Islet precursor cell (in vitro differentiated cells): ENCODE results near the gene DGKB.

Experiments
- DNase-seq: peaks from one replicate; pipeline ENCODE4 v3.0.0-alpha.2; 2018

The DGKB gene

GRCh38 chr7:14752301-14752700 lies 150.2 kb downstream of the DGKB start:
- DNase-seq = no peak

- DNase-seq = no peak
These were observed 151.1 kb downstream of the DGKB start for GRCh38 chr7:14751461-14751860.

- no peak for DNase-seq
These were observed 154.1 kb downstream of the DGKB start for GRCh38 chr7:14748461-14748860.

GRCh38 chr7:14747701-14748100 lies 154.8 kb downstream of the DGKB start:
- DNase-seq = no peak

- DNase-seq = no peak
These were observed 157.5 kb downstream of the DGKB start for GRCh38 chr7:14745076-14745475.

- DNase-seq = no peak
These were observed 161.9 kb downstream of the DGKB start for GRCh38 chr7:14740606-14741005.

GRCh38 chr7:14739841-14740185 lies 162.7 kb downstream of the DGKB start:
- DNase-seq = no peak

GRCh38 chr7:14739168-14739840 lies 163.2 kb downstream of the DGKB start:
- no peak for DNase-seq

- DNase-seq = no peak
These were observed 164.5 kb downstream of the DGKB start for GRCh38 chr7:14738086-14738485.

- peak; percentile 77 for DNase-seq
These were observed 167.7 kb downstream of the DGKB start for GRCh38 chr7:14734839-14735321.

- no peak for DNase-seq
These were observed 181.8 kb downstream of the DGKB start for GRCh38 chr7:14720785-14721184.

GRCh38 chr7:14717816-14718215 lies 184.7 kb downstream of the DGKB start:
- DNase-seq = no peak

- DNase-seq = no peak
These were observed 185.4 kb downstream of the DGKB start for GRCh38 chr7:14717169-14717568.

GRCh38 chr7:14714161-14714728 lies 188.3 kb downstream of the DGKB start:
- DNase-seq = no peak

GRCh38 chr7:14698239-14698638 lies 204.3 kb downstream of the DGKB start:
- no peak for DNase-seq

- no peak for DNase-seq
These were observed 204.9 kb downstream of the DGKB start for GRCh38 chr7:14697684-14698083.

GRCh38 chr7:14691597-14692203 lies 210.9 kb downstream of the DGKB start:
- peak; percentile 57 for DNase-seq

GRCh38 chr7:14691034-14691433 lies 211.5 kb downstream of the DGKB start:
- no peak for DNase-seq

- DNase-seq = no peak
These were observed 212.1 kb downstream of the DGKB start for GRCh38 chr7:14690486-14690885.

GRCh38 chr7:14690075-14690474 lies 212.5 kb downstream of the DGKB start:
- DNase-seq = no peak

GRCh38 chr7:14688208-14688607 lies 214.3 kb downstream of the DGKB start:
- no peak for DNase-seq

GRCh38 chr7:14687777-14688176 lies 214.8 kb downstream of the DGKB start:
- DNase-seq = no peak

GRCh38 chr7:14687241-14687640 lies 215.3 kb downstream of the DGKB start:
- no peak for DNase-seq

GRCh38 chr7:14685167-14685566 lies 217.4 kb downstream of the DGKB start:
- DNase-seq = no peak
